HL-60 (cell line): ENCODE data around the gene PDE4B.

Source experiments
- POLR2AphosphoS5 ChIP-seq: IDR thresholded peaks from 2 replicates; pipeline ENCODE4 v1.6.1; 2012; ENCODE audit warnings: low read depth
- REST ChIP-seq: IDR thresholded peaks from 2 replicates; pipeline ENCODE4 v1.6.1; 2012; ENCODE audit warnings: low read depth; ENCODE audit not compliant: insufficient replicate concordance
- TF ChIP-seq, protein P1 (sequence below): IDR thresholded peaks from one replicate; pipeline ENCODE4 v1.5.1; 2011; ENCODE audit warnings: low read length, control low read depth, inconsistent platforms; ENCODE audit not compliant: insufficient read depth

DNA sequence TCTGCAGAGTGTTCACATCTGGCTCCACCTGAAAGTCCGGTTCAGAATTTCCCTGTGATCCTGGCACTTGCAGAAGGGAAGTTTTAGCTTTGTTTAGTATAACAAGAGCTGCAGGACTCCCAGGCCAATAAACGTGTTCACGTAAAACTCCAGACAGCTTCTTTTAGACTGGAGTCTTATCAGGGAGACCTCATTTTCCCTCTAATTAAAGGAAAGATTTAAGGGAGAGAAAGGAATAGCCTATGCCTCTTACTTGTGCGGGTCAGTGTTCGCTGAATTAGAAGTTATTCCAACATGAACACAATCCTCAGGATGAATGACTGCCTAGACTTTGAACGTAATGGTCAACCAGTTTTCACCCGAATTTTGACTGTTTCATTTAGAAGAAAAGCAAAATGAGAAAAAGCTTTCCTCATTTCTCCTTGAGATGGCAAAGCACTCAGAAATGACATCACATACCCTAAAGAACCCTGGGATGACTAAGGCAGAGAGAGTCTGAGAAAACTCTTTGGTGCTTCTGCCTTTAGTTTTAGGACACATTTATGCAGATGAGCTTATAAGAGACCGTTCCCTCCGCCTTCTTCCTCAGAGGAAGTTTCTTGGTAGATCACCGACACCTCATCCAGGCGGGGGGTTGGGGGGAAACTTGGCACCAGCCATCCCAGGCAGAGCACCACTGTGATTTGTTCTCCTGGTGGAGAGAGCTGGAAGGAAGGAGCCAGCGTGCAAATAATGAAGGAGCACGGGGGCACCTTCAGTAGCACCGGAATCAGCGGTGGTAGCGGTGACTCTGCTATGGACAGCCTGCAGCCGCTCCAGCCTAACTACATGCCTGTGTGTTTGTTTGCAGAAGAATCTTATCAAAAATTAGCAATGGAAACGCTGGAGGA, 539.2 kb downstream of the PDE4B start:
- no peak for TF ChIP-seq REST
- TF ChIP-seq, protein P1, sequence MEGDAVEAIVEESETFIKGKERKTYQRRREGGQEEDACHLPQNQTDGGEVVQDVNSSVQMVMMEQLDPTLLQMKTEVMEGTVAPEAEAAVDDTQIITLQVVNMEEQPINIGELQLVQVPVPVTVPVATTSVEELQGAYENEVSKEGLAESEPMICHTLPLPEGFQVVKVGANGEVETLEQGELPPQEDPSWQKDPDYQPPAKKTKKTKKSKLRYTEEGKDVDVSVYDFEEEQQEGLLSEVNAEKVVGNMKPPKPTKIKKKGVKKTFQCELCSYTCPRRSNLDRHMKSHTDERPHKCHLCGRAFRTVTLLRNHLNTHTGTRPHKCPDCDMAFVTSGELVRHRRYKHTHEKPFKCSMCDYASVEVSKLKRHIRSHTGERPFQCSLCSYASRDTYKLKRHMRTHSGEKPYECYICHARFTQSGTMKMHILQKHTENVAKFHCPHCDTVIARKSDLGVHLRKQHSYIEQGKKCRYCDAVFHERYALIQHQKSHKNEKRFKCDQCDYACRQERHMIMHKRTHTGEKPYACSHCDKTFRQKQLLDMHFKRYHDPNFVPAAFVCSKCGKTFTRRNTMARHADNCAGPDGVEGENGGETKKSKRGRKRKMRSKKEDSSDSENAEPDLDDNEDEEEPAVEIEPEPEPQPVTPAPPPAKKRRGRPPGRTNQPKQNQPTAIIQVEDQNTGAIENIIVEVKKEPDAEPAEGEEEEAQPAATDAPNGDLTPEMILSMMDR = no peak
- TF ChIP-seq POLR2AphosphoS5 = peak; percentile 46; the same call in 1 of the 2 replicates
